Activated T-cell treated with anti-CD3 and anti-CD28 coated beads, Interleukin-2, amount 50 U/mL, for 72 hours (primary cell): ENCODE data around the gene PPP1R15B. TPM values are rescaled to one million over a fixed set of nuclear protein-coding genes. Genes with fewer than 3 reads are reported as not detected.

Experiments used
- ATAC-seq, 2 donors: fragments of 150-1000 bp; cut with Tn5 transposase; replicated peaks in 1 of 2; 2 replicates each; pipeline ENCODE4 v1.10.0; 2021; ENCODE audit warnings: moderate library complexity in 2 of 2, mild to moderate bottlenecking in 1 of 2
- DNase-seq, 2 donors: peaks; one replicate each; pipeline ENCODE4 v3.0.0; 2021 to 2022; ENCODE audit warnings: mixed read lengths in 1 of 2
- H3K27ac Mint-ChIP-seq: one replicate; pipeline ENCODE4 v1.8.0; 2022; ENCODE audit warnings: mild to moderate bottlenecking, moderate library complexity, mixed read lengths
- H3K27me3 Mint-ChIP-seq: one replicate; pipeline ENCODE4 v1.8.0; 2022; ENCODE audit warnings: low read depth, mixed read lengths
- H3K36me3 Mint-ChIP-seq, 2 donors: one replicate each; pipeline ENCODE4 v1.8.0; 2022; ENCODE audit warnings: mixed read lengths in 2 of 2, mild to moderate bottlenecking in 1 of 2; ENCODE audit not compliant: insufficient read depth in 2 of 2
- H3K4me1 Mint-ChIP-seq: one replicate; pipeline ENCODE4 v1.8.0; 2022; ENCODE audit warnings: low read depth, mixed read lengths
- H3K4me3 Mint-ChIP-seq, 2 donors: one replicate each; pipeline ENCODE4 v1.8.0; 2022; ENCODE audit warnings: mild to moderate bottlenecking in 2 of 2, mixed read lengths in 2 of 2, moderate library complexity in 2 of 2
- H3K9me3 Mint-ChIP-seq, 2 donors: one replicate each; pipeline ENCODE4 v1.8.0; 2022; ENCODE audit warnings: mixed read lengths in 2 of 2
- total RNA-seq, 2 donors: library from RNA; stranded (reverse); gene quantifications; one replicate each; pipeline ENCODE4 v1.2.3, GENCODE V29; 2022

The PPP1R15B gene
- total RNA-seq, 2 donors from 2014 or later: 82.9 to 94.2 TPM

- no peak overlapping the region for H3K4me3 Mint-ChIP-seq
- H3K36me3 Mint-ChIP-seq: no peaks in the 10 kb centered on the region
- H3K27ac Mint-ChIP-seq: no peak overlapping the region
- no peaks in the 10 kb centered on the region for H3K9me3 Mint-ChIP-seq
- DNase-seq: no peak
- peaks cover 27% of the 10 kb centered on the region for H3K27me3 Mint-ChIP-seq
- peaks cover 8% of the 10 kb centered on the region for H3K4me1 Mint-ChIP-seq
- ATAC-seq: no peak
Observed at GRCh38 chr1:204376465-204376864, 35.2 kb downstream of the PPP1R15B start.

GRCh38 chr1:204373911-204374310 lies 37.7 kb downstream of the PPP1R15B start:
- Mint-ChIP-seq H3K4me1 (peaks cover 8% of the 10 kb centered on the region), H3K9me3 (no peaks in the 10 kb centered on the region), H3K27ac (no peak overlapping the region), H3K36me3 (no peaks in the 10 kb centered on the region), H3K27me3 (peaks cover 15% of the 10 kb centered on the region), H3K4me3 (no peak overlapping the region)
- ATAC-seq (no peak), DNase-seq (no peak)

- Mint-ChIP-seq H3K36me3 (no peaks in the 10 kb centered on the region), H3K4me1 (peaks cover 4% of the 10 kb centered on the region), H3K9me3 (no peaks in the 10 kb centered on the region), H3K27me3 (no peaks in the 10 kb centered on the region), H3K27ac (no peak overlapping the region), H3K4me3 (no peak overlapping the region)
- ATAC-seq (no peak), DNase-seq (no peak)
Observed at GRCh38 chr1:204370176-204370575, 41.4 kb downstream of the PPP1R15B start.

- Mint-ChIP-seq H3K4me3 (no peak overlapping the region), H3K9me3 (no peaks in the 10 kb centered on the region), H3K27ac (no peak overlapping the region), H3K27me3 (no peaks in the 10 kb centered on the region), H3K36me3 (no peaks in the 10 kb centered on the region), H3K4me1 (peaks cover 14% of the 10 kb centered on the region)
- DNase-seq (no peak), ATAC-seq (no peak)
Observed at GRCh38 chr1:204368996-204369726, 42.5 kb downstream of the PPP1R15B start.

GRCh38 chr1:204367956-204368355 lies 43.7 kb downstream of the PPP1R15B start:
- no peak for DNase-seq
- Mint-ChIP-seq H3K4me1 (peaks cover 26% of the 10 kb centered on the region), H3K27ac (no peak overlapping the region), H3K4me3 (no peak overlapping the region), H3K36me3 (no peaks in the 10 kb centered on the region), H3K9me3 (no peaks in the 10 kb centered on the region), H3K27me3 (no peaks in the 10 kb centered on the region)
- no peak for ATAC-seq

- Mint-ChIP-seq H3K9me3 (no peaks in the 10 kb centered on the region), H3K36me3 (no peaks in the 10 kb centered on the region), H3K4me3 (no peak overlapping the region), H3K4me1 (peaks cover 32% of the 10 kb centered on the region), H3K27me3 (peaks cover 5% of the 10 kb centered on the region), H3K27ac (no peak overlapping the region)
- DNase-seq (no peak), ATAC-seq (no peak)
Observed at GRCh38 chr1:204367193-204367858, 44.3 kb downstream of the PPP1R15B start.

GRCh38 chr1:204366759-204367158 lies 44.9 kb downstream of the PPP1R15B start:
- Mint-ChIP-seq H3K4me3 (no peak overlapping the region), H3K4me1 (peaks cover 33% of the 10 kb centered on the region), H3K36me3 (no peaks in the 10 kb centered on the region), H3K27me3 (peaks cover 9% of the 10 kb centered on the region), H3K27ac (no peak overlapping the region), H3K9me3 (no peaks in the 10 kb centered on the region)
- ATAC-seq (no peak), DNase-seq (peak; percentile 36)

GRCh38 chr1:204363335-204364114 lies 48.1 kb downstream of the PPP1R15B start:
- H3K4me1 Mint-ChIP-seq: peaks cover 38% of the 10 kb centered on the region
- DNase-seq: peak; percentile 77 to 78
- H3K4me3 Mint-ChIP-seq: peak overlapping the region; percentile 52 to 72
- H3K9me3 Mint-ChIP-seq: no peaks in the 10 kb centered on the region
- peaks cover 16% of the 10 kb centered on the region for H3K27me3 Mint-ChIP-seq
- ATAC-seq: peak; percentile 81
- H3K36me3 Mint-ChIP-seq: no peaks in the 10 kb centered on the region
- peak overlapping the region; percentile 52 for H3K27ac Mint-ChIP-seq

- Mint-ChIP-seq H3K27me3 (peaks cover 16% of the 10 kb centered on the region), H3K36me3 (no peaks in the 10 kb centered on the region), H3K4me1 (peaks cover 38% of the 10 kb centered on the region), H3K27ac (peak overlapping the region; percentile 52), H3K4me3 (peak overlapping the region; percentile 52 to 72), H3K9me3 (no peaks in the 10 kb centered on the region)
- DNase-seq (no peak), ATAC-seq (no peak)
Observed at GRCh38 chr1:204362984-204363334, 48.7 kb downstream of the PPP1R15B start.

- peaks cover 38% of the 10 kb centered on the region for H3K4me1 Mint-ChIP-seq
- peaks cover 16% of the 10 kb centered on the region for H3K27me3 Mint-ChIP-seq
- no peak overlapping the region for H3K27ac Mint-ChIP-seq
- no peak overlapping the region for H3K4me3 Mint-ChIP-seq
- DNase-seq: no peak
- no peaks in the 10 kb centered on the region for H3K9me3 Mint-ChIP-seq
- ATAC-seq: no peak
- no peaks in the 10 kb centered on the region for H3K36me3 Mint-ChIP-seq
Observed at GRCh38 chr1:204361781-204362180, 49.8 kb downstream of the PPP1R15B start.

- Mint-ChIP-seq H3K36me3 (no peaks in the 10 kb centered on the region), H3K27me3 (peaks cover 16% of the 10 kb centered on the region), H3K9me3 (no peaks in the 10 kb centered on the region), H3K4me3 (no peak overlapping the region), H3K27ac (no peak overlapping the region), H3K4me1 (peaks cover 38% of the 10 kb centered on the region)
- ATAC-seq (no peak), DNase-seq (no peak)
Observed at GRCh38 chr1:204361341-204361771, 50.3 kb downstream of the PPP1R15B start.

- Mint-ChIP-seq H3K4me3 (no peak overlapping the region), H3K4me1 (peaks cover 36% of the 10 kb centered on the region), H3K36me3 (no peaks in the 10 kb centered on the region), H3K27ac (no peak overlapping the region), H3K9me3 (no peaks in the 10 kb centered on the region), H3K27me3 (peaks cover 16% of the 10 kb centered on the region)
- ATAC-seq (no peak), DNase-seq (no peak)
Observed at GRCh38 chr1:204360314-204360713, 51.3 kb downstream of the PPP1R15B start.
